ENCODE data around the gene LYZL6. TPM values are rescaled to one million over a fixed set of nuclear protein-coding genes. Genes with fewer than 3 reads are reported as not detected.

LYZL6 gene
- total RNA-seq, 1 experiment from 2014 or later, result not detected

GRCh38 chr17:35982409-35983191 is 39.1 kb upstream of the LYZL6 start:
- no peak overlapping the region for H3K27ac ChIP-seq (ENCODE audit: low read length)
- intact Hi-C loops (cut with micrococcal nuclease; ENCODE audit: unreplicated experiment), result no loop called here
- no peak for ATAC-seq
- in situ Hi-C loops (cut with HindIII; ENCODE audit: low pct_unique_long_range_greater_than_20kb, low sequenced_read_pairs), result no loop called here
- H3K9me3 ChIP-seq (ENCODE audit: control insufficient read depth, insufficient read depth, low read depth, low read length), result no peaks in the 10 kb centered on the region
- H3K36me3 ChIP-seq (ENCODE audit: control insufficient read depth, insufficient read depth, low read length), result no peaks in the 10 kb centered on the region
- ChIA-PET POLR2A (no interaction called here), CTCF (interaction anchor here (1.2 to 1.8 kb wide), 2 partner anchors 13 to 166 kb away, joined by 4 to 9 read pairs; no protein-coding TSS in a partner anchor)
- no peak overlapping the region for H3K4me3 ChIP-seq (ENCODE audit: low read depth in 2 of 2, low read length in 2 of 2)
- no peak for DNase-seq (ENCODE audit: low read depth, low spot score)
- TF ChIP-seq CTCF (IDR thresholded peaks at IDR 0.05) (no peak), TCF7L2 (IDR thresholded peaks at IDR 0.05; ENCODE audit: low read depth, low read length) (no peak), SIN3A (IDR thresholded peaks at IDR 0.05; ENCODE audit: borderline replicate concordance, insufficient read depth, low read depth, low read length) (no peak), POLR2AphosphoS5 (IDR thresholded peaks at IDR 0.05; ENCODE audit: low read depth, low read length) (no peak)
- TF ChIP-seq, protein P1, sequence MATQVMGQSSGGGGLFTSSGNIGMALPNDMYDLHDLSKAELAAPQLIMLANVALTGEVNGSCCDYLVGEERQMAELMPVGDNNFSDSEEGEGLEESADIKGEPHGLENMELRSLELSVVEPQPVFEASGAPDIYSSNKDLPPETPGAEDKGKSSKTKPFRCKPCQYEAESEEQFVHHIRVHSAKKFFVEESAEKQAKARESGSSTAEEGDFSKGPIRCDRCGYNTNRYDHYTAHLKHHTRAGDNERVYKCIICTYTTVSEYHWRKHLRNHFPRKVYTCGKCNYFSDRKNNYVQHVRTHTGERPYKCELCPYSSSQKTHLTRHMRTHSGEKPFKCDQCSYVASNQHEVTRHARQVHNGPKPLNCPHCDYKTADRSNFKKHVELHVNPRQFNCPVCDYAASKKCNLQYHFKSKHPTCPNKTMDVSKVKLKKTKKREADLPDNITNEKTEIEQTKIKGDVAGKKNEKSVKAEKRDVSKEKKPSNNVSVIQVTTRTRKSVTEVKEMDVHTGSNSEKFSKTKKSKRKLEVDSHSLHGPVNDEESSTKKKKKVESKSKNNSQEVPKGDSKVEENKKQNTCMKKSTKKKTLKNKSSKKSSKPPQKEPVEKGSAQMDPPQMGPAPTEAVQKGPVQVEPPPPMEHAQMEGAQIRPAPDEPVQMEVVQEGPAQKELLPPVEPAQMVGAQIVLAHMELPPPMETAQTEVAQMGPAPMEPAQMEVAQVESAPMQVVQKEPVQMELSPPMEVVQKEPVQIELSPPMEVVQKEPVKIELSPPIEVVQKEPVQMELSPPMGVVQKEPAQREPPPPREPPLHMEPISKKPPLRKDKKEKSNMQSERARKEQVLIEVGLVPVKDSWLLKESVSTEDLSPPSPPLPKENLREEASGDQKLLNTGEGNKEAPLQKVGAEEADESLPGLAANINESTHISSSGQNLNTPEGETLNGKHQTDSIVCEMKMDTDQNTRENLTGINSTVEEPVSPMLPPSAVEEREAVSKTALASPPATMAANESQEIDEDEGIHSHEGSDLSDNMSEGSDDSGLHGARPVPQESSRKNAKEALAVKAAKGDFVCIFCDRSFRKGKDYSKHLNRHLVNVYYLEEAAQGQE (IDR thresholded peaks at IDR 0.05; ENCODE audit: insufficient read depth in 1 of 2, low read depth in 2 of 2, low read length in 1 of 2), result no peak
- BruUV-seq (replicated peaks), result no TSS peak
- H3K4me1 ChIP-seq (ENCODE audit: control insufficient read depth, insufficient read depth, low read length), result no peaks in the 10 kb centered on the region
- H3K27me3 ChIP-seq (ENCODE audit: control insufficient read depth, insufficient read depth, low read length), result no peaks in the 10 kb centered on the region; the same call in 1 of the 2 replicates

- 0 out of 2 replicates have a peak, but pooled peaks have one; percentile 42 for ATAC-seq
- Histone ChIP-seq H3K27ac (ENCODE audit: low read length) (no peak overlapping the region), H3K4me3 (ENCODE audit: low read depth in 2 of 2, low read length in 2 of 2) (no peak overlapping the region), H3K9me3 (ENCODE audit: control insufficient read depth, insufficient read depth, low read depth, low read length) (no peaks in the 10 kb centered on the region), H3K27me3 (ENCODE audit: control insufficient read depth, insufficient read depth, low read length) (no peaks in the 10 kb centered on the region; the same call in 1 of the 2 replicates), H3K4me1 (ENCODE audit: control insufficient read depth, insufficient read depth, low read length) (no peaks in the 10 kb centered on the region), H3K36me3 (ENCODE audit: control insufficient read depth, insufficient read depth, low read length) (no peaks in the 10 kb centered on the region)
- CTCF ChIA-PET, result interaction anchor here (1.2 to 1.8 kb wide), 2 partner anchors 13 to 167 kb away, joined by 4 to 9 read pairs; no protein-coding TSS in a partner anchor
- POLR2A ChIA-PET, result interaction anchor here (0.7 kb wide), 1 partner anchor 35 kb away, joined by 6 read pairs; no protein-coding TSS in a partner anchor
- no TSS peak for BruUV-seq (replicated peaks)
- in situ Hi-C loops (cut with HindIII; ENCODE audit: low pct_unique_long_range_greater_than_20kb, low sequenced_read_pairs), result no loop called here
- TF ChIP-seq SIN3A (IDR thresholded peaks at IDR 0.05; ENCODE audit: borderline replicate concordance, insufficient read depth, low read depth, low read length) (no peak), TCF7L2 (IDR thresholded peaks at IDR 0.05; ENCODE audit: low read depth, low read length) (no peak)
- intact Hi-C loops (cut with micrococcal nuclease; ENCODE audit: unreplicated experiment), result no loop called here
- no peak for DNase-seq (ENCODE audit: low read depth, low spot score)
Measured at GRCh38 chr17:35981908-35982330, 38.4 kb upstream of the LYZL6 start.
